GM23338 (cell line): Measurements from ENCODE around the gene FRYL. TPM values are rescaled to one million over a fixed set of nuclear protein-coding genes. Genes with fewer than 3 reads are reported as not detected.

Experiments
- ATAC-seq: fragments of 200-7000 bp; cut with Tn5 transposase; 3 replicates; pipeline ENCODE4 v1.9.1; 2020
- DNase-seq: peaks from one replicate; pipeline ENCODE4 v3.0.0-alpha.2; 2015; ENCODE audit warnings: low spot score
- H2AFZ ChIP-seq: fragments of 200-600 bp; sonication (generic); 2 replicates; pipeline ENCODE4 v1.8.0; 2016; ENCODE audit warnings: antibody characterized with exemption, mild to moderate bottlenecking, moderate library complexity
- H3F3A ChIP-seq: fragments of 200-600 bp; sonication (generic); replicated peaks from 2 replicates; pipeline ENCODE4 v1.8.0; 2017; ENCODE audit warnings: antibody characterized with exemption, mixed run types, low read depth
- H3K27ac ChIP-seq: fragments of 200-600 bp; sonication (generic); 2 replicates; pipeline ENCODE4 v1.6.1; 2016; ENCODE audit warnings: low read depth
- H3K27me3 ChIP-seq: fragments of 200-600 bp; sonication (generic); 2 replicates; pipeline ENCODE4 v1.8.0; 2016; ENCODE audit warnings: mild to moderate bottlenecking, mixed run types, moderate library complexity; ENCODE audit not compliant: insufficient read depth
- H3K36me3 ChIP-seq: fragments of 200-600 bp; sonication (generic); 2 replicates; pipeline ENCODE4 v1.8.0; 2016; ENCODE audit warnings: mild to moderate bottlenecking; ENCODE audit not compliant: insufficient read depth
- H3K4me1 ChIP-seq: fragments of 200-600 bp; sonication (generic); 2 replicates; pipeline ENCODE4 v1.8.0; 2016; ENCODE audit warnings: mild to moderate bottlenecking, moderate library complexity; ENCODE audit not compliant: insufficient read depth
- H3K4me2 ChIP-seq: fragments of 200-600 bp; sonication (generic); 2 replicates; pipeline ENCODE4 v1.7.1; 2017; ENCODE audit warnings: mixed run types
- H3K4me3 ChIP-seq: fragments of 200-600 bp; sonication (generic); 2 replicates; pipeline ENCODE4 v1.6.1; 2016; ENCODE audit warnings: mixed run types
- H3K79me2 ChIP-seq: fragments of 200-600 bp; sonication (generic); replicated peaks from 2 replicates; pipeline ENCODE4 v1.8.0; 2017; ENCODE audit warnings: mild to moderate bottlenecking; ENCODE audit not compliant: insufficient read depth
- H3K9me2 ChIP-seq: fragments of 200-600 bp; sonication (generic); 2 replicates; pipeline ENCODE4 v1.8.0; 2017; ENCODE audit not compliant: insufficient read depth
- H4K20me1 ChIP-seq: fragments of 200-600 bp; sonication (generic); replicated peaks from 2 replicates; pipeline ENCODE4 v1.8.0; 2017; ENCODE audit warnings: mild to moderate bottlenecking; ENCODE audit not compliant: insufficient read depth
- H3K27ac Mint-ChIP-seq: 2 replicates; pipeline ENCODE4 v1.8.0; 2020; ENCODE audit warnings: inconsistent platforms, mild to moderate bottlenecking, moderate library complexity, mixed read lengths
- H3K27me3 Mint-ChIP-seq: 3 replicates; pipeline ENCODE4 v1.8.0; 2022; ENCODE audit warnings: low read depth, mild to moderate bottlenecking, moderate library complexity, mixed read lengths, inconsistent platforms; ENCODE audit not compliant: insufficient read depth, poor library complexity
- H3K36me3 Mint-ChIP-seq: 3 replicates; pipeline ENCODE4 v1.8.0; 2021; ENCODE audit warnings: low read depth, mild to moderate bottlenecking, inconsistent platforms, moderate library complexity, mixed read lengths
- H3K4me1 Mint-ChIP-seq: 3 replicates; pipeline ENCODE4 v1.8.0; 2020; ENCODE audit warnings: mild to moderate bottlenecking, inconsistent platforms, mixed read lengths
- H3K4me3 Mint-ChIP-seq: 3 replicates; pipeline ENCODE4 v1.8.0; 2021; ENCODE audit warnings: moderate library complexity, mild to moderate bottlenecking, inconsistent platforms, mixed read lengths
- H3K9me3 Mint-ChIP-seq: 3 replicates; pipeline ENCODE4 v1.8.0; 2020; ENCODE audit warnings: moderate library complexity, mild to moderate bottlenecking, inconsistent platforms, mixed read lengths
- CREB1 ChIP-seq: fragments of 250-450 bp; sonication (Bioruptor Pico); IDR thresholded peaks from 2 replicates; pipeline ENCODE4 v1.5.0; 2020; ENCODE audit warnings: low read depth, mild to moderate bottlenecking, moderate library complexity
- EZH2phosphoT487 ChIP-seq: fragments of 200-600 bp; sonication (generic); IDR thresholded peaks from one replicate; pipeline ENCODE4 v1.8.1; 2018; ENCODE audit warnings: antibody characterized with exemption; ENCODE audit not compliant: unreplicated experiment
- JUNB ChIP-seq: IDR thresholded peaks from one replicate; pipeline ENCODE4 v1.6.1; 2016; ENCODE audit warnings: antibody characterized with exemption; ENCODE audit not compliant: unreplicated experiment
- NANOG ChIP-seq: IDR thresholded peaks from 2 replicates; pipeline ENCODE4 v1.6.1; 2016; ENCODE audit warnings: antibody characterized with exemption, borderline replicate concordance
- POLR2AphosphoS5 ChIP-seq: IDR thresholded peaks from 2 replicates; pipeline ENCODE4 v1.6.1; 2016; ENCODE audit warnings: antibody characterized with exemption, low read depth
- ZNF331 ChIP-seq: fragments of 250-450 bp; sonication (Bioruptor Pico); IDR thresholded peaks from 2 replicates; pipeline ENCODE4 v1.5.0; 2020; ENCODE audit warnings: low read depth, mild to moderate bottlenecking, moderate library complexity
- polyA plus RNA-seq: library from polyadenylated mRNA; unstranded; fragments of >200 nt; fragmentation: Nextera tagmentation; extraction: Ambion mirVana; gene quantifications from 2 replicates; pipeline ENCODE4 v1.2.1, GENCODE V29; 2016
- total RNA-seq: library from RNA; depleted of rRNA; stranded (reverse); fragments of >200 nt; shearing (Covaris generic); gene quantifications from 2 replicates; pipeline ENCODE4 v1.2.3, GENCODE V29; 2014
- TF ChIP-seq, protein P1 (sequence below): fragments of 250-450 bp; sonication (Bioruptor Pico); IDR thresholded peaks from 2 replicates; pipeline ENCODE4 v1.5.0; 2020; ENCODE audit warnings: mild to moderate bottlenecking, moderate library complexity
- TF ChIP-seq, protein P2 (sequence below): IDR thresholded peaks from one replicate; pipeline ENCODE4 v1.6.1; 2018; ENCODE audit warnings: antibody characterized with exemption; ENCODE audit not compliant: unreplicated experiment
- TF ChIP-seq, protein P3 (sequence below), 2 experiments: fragments of 200-600 bp in 1 of 2; sonication (generic) in 1 of 2; conservative IDR thresholded peaks; 2 replicates each; pipeline versions ENCODE4 v1.5.1 to v1.6.1; 2016 to 2017; ENCODE audit warnings: antibody characterized with exemption in 2 of 2, low read depth in 2 of 2, mild to moderate bottlenecking in 2 of 2, moderate library complexity in 1 of 2
- TF ChIP-seq, protein P4 (sequence below): IDR thresholded peaks from 2 replicates; pipeline ENCODE4 v1.6.1; 2016; ENCODE audit warnings: antibody characterized with exemption

FRYL gene
- total and polyA plus RNA-seq, 2 experiments from 2014 or later = 30.7 to 53.3 TPM

DNA sequence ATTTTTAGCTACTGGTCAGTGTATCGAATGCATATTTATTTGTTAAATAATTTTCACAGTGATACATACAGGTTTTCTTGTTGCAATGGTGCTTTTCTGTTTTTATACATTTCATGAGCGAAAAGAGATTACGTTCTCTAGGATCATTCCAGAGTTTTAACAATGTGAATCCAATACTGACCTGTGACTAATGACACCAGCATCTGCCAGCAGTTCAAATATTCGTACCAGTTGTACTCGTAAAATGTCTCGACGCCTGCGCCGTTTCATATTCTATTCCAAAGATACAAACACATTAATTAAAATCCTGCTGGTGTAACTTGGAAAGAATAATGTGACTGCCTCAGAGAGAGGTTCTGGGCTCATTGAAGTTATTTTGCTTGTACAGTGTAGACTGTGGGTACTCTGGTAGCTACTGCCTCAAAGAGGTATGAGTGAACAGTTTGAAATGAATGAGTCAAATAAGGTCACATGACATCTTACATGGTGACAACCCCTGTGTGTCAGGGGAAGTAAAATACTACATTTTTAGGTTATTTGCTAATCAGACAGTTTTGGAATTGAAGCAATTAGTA, 209.3 kb downstream of the FRYL start (continued):
- TF ChIP-seq, protein P1, sequence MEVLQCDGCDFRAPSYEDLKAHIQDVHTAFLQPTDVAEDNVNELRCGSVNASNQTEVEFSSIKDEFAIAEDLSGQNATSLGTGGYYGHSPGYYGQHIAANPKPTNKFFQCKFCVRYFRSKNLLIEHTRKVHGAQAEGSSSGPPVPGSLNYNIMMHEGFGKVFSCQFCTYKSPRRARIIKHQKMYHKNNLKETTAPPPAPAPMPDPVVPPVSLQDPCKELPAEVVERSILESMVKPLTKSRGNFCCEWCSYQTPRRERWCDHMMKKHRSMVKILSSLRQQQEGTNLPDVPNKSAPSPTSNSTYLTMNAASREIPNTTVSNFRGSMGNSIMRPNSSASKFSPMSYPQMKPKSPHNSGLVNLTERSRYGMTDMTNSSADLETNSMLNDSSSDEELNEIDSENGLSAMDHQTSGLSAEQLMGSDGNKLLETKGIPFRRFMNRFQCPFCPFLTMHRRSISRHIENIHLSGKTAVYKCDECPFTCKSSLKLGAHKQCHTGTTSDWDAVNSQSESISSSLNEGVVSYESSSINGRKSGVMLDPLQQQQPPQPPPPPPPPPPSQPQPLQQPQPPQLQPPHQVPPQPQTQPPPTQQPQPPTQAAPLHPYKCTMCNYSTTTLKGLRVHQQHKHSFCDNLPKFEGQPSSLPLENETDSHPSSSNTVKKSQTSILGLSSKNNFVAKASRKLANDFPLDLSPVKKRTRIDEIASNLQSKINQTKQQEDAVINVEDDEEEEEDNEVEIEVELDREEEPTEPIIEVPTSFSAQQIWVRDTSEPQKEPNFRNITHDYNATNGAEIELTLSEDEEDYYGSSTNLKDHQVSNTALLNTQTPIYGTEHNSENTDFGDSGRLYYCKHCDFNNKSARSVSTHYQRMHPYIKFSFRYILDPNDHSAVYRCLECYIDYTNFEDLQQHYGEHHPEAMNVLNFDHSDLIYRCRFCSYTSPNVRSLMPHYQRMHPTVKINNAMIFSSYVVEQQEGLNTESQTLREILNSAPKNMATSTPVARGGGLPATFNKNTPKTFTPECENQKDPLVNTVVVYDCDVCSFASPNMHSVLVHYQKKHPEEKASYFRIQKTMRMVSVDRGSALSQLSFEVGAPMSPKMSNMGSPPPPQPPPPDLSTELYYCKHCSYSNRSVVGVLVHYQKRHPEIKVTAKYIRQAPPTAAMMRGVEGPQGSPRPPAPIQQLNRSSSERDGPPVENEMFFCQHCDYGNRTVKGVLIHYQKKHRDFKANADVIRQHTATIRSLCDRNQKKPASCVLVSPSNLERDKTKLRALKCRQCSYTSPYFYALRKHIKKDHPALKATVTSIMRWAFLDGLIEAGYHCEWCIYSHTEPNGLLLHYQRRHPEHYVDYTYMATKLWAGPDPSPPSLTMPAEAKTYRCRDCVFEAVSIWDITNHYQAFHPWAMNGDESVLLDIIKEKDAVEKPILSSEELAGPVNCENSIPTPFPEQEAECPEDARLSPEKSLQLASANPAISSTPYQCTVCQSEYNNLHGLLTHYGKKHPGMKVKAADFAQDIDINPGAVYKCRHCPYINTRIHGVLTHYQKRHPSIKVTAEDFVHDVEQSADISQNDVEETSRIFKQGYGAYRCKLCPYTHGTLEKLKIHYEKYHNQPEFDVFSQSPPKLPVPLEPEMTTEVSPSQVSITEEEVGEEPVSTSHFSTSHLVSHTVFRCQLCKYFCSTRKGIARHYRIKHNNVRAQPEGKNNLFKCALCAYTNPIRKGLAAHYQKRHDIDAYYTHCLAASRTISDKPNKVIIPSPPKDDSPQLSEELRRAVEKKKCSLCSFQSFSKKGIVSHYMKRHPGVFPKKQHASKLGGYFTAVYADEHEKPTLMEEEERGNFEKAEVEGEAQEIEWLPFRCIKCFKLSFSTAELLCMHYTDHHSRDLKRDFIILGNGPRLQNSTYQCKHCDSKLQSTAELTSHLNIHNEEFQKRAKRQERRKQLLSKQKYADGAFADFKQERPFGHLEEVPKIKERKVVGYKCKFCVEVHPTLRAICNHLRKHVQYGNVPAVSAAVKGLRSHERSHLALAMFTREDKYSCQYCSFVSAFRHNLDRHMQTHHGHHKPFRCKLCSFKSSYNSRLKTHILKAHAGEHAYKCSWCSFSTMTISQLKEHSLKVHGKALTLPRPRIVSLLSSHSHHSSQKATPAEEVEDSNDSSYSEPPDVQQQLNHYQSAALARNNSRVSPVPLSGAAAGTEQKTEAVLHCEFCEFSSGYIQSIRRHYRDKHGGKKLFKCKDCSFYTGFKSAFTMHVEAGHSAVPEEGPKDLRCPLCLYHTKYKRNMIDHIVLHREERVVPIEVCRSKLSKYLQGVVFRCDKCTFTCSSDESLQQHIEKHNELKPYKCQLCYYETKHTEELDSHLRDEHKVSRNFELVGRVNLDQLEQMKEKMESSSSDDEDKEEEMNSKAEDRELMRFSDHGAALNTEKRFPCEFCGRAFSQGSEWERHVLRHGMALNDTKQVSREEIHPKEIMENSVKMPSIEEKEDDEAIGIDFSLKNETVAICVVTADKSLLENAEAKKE (CRISPR knock-in tag) = no peak
- no peak for TF ChIP-seq JUNB
- no peak for TF ChIP-seq CREB1 (CRISPR knock-in tag)

DNA sequence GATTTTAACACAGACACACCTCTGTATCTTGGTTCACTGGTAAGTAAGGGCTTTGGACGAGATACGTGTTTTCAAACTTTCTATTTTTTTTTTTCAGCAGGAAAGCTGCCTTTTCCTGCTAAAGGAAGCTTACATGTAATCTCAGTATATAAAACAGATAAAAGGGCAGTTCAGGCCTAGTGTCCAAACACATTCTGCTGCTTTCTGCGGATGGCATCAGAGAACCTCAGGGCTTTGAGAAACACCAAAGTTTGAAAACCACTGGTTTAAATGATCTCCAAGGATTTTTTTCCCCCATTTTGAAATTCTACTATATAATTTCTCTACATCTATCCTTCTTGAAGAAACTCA, 214.1 kb downstream of the FRYL start:
- Mint-ChIP-seq H3K4me1 (no peaks in the 10 kb centered on the region), H3K4me3 (no peak overlapping the region), H3K9me3 (no peaks in the 10 kb centered on the region), H3K27me3 (peaks cover 2% of the 10 kb centered on the region), H3K36me3 (peaks cover 10% of the 10 kb centered on the region; the same call in 2 of the 3 replicates), H3K27ac (no peak overlapping the region)
- H3F3A ChIP-seq = no peaks in the 10 kb centered on the region
- no peak overlapping the region for H3K4me2 ChIP-seq
- H2AFZ ChIP-seq = no peak overlapping the region
- no peaks in the 10 kb centered on the region for H3K27me3 ChIP-seq
- no peak for ATAC-seq
- no peaks in the 10 kb centered on the region for H3K4me1 ChIP-seq
- H3K36me3 ChIP-seq = peaks cover 3% of the 10 kb centered on the region; the same call in 1 of the 2 replicates
- H3K27ac ChIP-seq = no peak overlapping the region
- H3K4me3 ChIP-seq = no peak overlapping the region
- DNase-seq = no peak
- no peak for TF ChIP-seq NANOG
- TF ChIP-seq POLR2AphosphoS5 = no peak
- TF ChIP-seq ZNF331 = no peak
- TF ChIP-seq, protein P2, sequence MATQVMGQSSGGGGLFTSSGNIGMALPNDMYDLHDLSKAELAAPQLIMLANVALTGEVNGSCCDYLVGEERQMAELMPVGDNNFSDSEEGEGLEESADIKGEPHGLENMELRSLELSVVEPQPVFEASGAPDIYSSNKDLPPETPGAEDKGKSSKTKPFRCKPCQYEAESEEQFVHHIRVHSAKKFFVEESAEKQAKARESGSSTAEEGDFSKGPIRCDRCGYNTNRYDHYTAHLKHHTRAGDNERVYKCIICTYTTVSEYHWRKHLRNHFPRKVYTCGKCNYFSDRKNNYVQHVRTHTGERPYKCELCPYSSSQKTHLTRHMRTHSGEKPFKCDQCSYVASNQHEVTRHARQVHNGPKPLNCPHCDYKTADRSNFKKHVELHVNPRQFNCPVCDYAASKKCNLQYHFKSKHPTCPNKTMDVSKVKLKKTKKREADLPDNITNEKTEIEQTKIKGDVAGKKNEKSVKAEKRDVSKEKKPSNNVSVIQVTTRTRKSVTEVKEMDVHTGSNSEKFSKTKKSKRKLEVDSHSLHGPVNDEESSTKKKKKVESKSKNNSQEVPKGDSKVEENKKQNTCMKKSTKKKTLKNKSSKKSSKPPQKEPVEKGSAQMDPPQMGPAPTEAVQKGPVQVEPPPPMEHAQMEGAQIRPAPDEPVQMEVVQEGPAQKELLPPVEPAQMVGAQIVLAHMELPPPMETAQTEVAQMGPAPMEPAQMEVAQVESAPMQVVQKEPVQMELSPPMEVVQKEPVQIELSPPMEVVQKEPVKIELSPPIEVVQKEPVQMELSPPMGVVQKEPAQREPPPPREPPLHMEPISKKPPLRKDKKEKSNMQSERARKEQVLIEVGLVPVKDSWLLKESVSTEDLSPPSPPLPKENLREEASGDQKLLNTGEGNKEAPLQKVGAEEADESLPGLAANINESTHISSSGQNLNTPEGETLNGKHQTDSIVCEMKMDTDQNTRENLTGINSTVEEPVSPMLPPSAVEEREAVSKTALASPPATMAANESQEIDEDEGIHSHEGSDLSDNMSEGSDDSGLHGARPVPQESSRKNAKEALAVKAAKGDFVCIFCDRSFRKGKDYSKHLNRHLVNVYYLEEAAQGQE = no peak
- TF ChIP-seq, protein P3, sequence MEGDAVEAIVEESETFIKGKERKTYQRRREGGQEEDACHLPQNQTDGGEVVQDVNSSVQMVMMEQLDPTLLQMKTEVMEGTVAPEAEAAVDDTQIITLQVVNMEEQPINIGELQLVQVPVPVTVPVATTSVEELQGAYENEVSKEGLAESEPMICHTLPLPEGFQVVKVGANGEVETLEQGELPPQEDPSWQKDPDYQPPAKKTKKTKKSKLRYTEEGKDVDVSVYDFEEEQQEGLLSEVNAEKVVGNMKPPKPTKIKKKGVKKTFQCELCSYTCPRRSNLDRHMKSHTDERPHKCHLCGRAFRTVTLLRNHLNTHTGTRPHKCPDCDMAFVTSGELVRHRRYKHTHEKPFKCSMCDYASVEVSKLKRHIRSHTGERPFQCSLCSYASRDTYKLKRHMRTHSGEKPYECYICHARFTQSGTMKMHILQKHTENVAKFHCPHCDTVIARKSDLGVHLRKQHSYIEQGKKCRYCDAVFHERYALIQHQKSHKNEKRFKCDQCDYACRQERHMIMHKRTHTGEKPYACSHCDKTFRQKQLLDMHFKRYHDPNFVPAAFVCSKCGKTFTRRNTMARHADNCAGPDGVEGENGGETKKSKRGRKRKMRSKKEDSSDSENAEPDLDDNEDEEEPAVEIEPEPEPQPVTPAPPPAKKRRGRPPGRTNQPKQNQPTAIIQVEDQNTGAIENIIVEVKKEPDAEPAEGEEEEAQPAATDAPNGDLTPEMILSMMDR (conservative IDR thresholded peaks at IDR 0.05; ENCODE audit: low read depth in 2 of 2) = no peak
- TF ChIP-seq, protein P4, sequence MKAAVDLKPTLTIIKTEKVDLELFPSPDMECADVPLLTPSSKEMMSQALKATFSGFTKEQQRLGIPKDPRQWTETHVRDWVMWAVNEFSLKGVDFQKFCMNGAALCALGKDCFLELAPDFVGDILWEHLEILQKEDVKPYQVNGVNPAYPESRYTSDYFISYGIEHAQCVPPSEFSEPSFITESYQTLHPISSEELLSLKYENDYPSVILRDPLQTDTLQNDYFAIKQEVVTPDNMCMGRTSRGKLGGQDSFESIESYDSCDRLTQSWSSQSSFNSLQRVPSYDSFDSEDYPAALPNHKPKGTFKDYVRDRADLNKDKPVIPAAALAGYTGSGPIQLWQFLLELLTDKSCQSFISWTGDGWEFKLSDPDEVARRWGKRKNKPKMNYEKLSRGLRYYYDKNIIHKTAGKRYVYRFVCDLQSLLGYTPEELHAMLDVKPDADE = no peak
- TF ChIP-seq EZH2phosphoT487 = no peak
- TF ChIP-seq CREB1 (CRISPR knock-in tag) = no peak
- no peaks in the 10 kb centered on the region for H3K9me2 ChIP-seq
- no peaks in the 10 kb centered on the region; the same call in 1 of the 2 replicates for H4K20me1 ChIP-seq
- H3K79me2 ChIP-seq = no peaks in the 10 kb centered on the region
